ENCODE results near the gene CDH15.

CDH15 gene

GRCh38 chr16:89140981-89141883 lies 30.3 kb upstream of the CDH15 start:
- DNase-seq, result no peak

GRCh38 chr16:89141884-89142267 lies 29.7 kb upstream of the CDH15 start:
- DNase-seq, result no peak

GRCh38 chr16:89142474-89143195 lies 28.9 kb upstream of the CDH15 start:
- no peak for DNase-seq

GRCh38 chr16:89143201-89143741 lies 28.3 kb upstream of the CDH15 start:
- DNase-seq, result no peak

- DNase-seq, result no peak
Observed at GRCh38 chr16:89143911-89144675, 27.5 kb upstream of the CDH15 start.

- no peak for DNase-seq
Observed at GRCh38 chr16:89144681-89145080, 26.9 kb upstream of the CDH15 start.

- DNase-seq, result no peak
Observed at GRCh38 chr16:89145406-89146161, 26.0 kb upstream of the CDH15 start.

GRCh38 chr16:89146211-89147005 lies 25.1 kb upstream of the CDH15 start:
- no peak for DNase-seq

- no peak for DNase-seq
Observed at GRCh38 chr16:89147085-89147817, 24.3 kb upstream of the CDH15 start.

- peak; percentile 38 for DNase-seq
Observed at GRCh38 chr16:89149386-89149785, 22.2 kb upstream of the CDH15 start.

GRCh38 chr16:89150090-89150835 lies 21.3 kb upstream of the CDH15 start:
- DNase-seq, result no peak

- no peak for DNase-seq
Observed at GRCh38 chr16:89150981-89151380, 20.6 kb upstream of the CDH15 start.

- DNase-seq, result no peak
Observed at GRCh38 chr16:89152831-89153700, 18.5 kb upstream of the CDH15 start.

GRCh38 chr16:89153848-89154271 lies 17.7 kb upstream of the CDH15 start:
- peak; percentile 64 for DNase-seq

- peak; percentile 28 for DNase-seq
Observed at GRCh38 chr16:89154390-89155183, 17.0 kb upstream of the CDH15 start.

GRCh38 chr16:89155184-89155679 lies 16.3 kb upstream of the CDH15 start:
- no peak for DNase-seq

- no peak for DNase-seq
Observed at GRCh38 chr16:89155851-89156739, 15.5 kb upstream of the CDH15 start.
